RCC 7860 (cell line): ENCODE data around the gene LCE6A.
A peak's percentile ranks its signal among the peaks of the same experiment; 100 is the strongest.

Experiments used
- DNase-seq: peaks from one replicate; pipeline ENCODE4 v3.0.0-alpha.2; 2015; ENCODE audit warnings: low spot score
- FAIRE-seq: peaks from 2 replicates; lab custom pipeline; 2012; peaks lifted over from hg19 to GRCh38; lab: Jason Lieb, UNC

The LCE6A gene

GRCh38 chr1:152842556-152842955 lies at the start of gene LCE6A:
LCE6A (plus strand) TSS chr1:152842856; CDS start chr1:152843521, 665 bp downstream.
- no peak for DNase-seq
- FAIRE-seq: no peak

GRCh38 chr1:152795686-152796085 lies 47.0 kb upstream of the LCE6A start:
- DNase-seq (no peak), FAIRE-seq (no peak)

GRCh38 chr1:152796421-152796820 lies 46.2 kb upstream of the LCE6A start, which contains the start of gene LCE1D:
LCE1D (plus strand) TSS chr1:152796721; CDS start chr1:152797795, 1,074 bp downstream.
- no peak for DNase-seq
- no peak for FAIRE-seq

GRCh38 chr1:152801333-152801732 lies 41.3 kb upstream of the LCE6A start:
- DNase-seq (no peak), FAIRE-seq (no peak)

- no peak for FAIRE-seq
These were observed 36.1 kb upstream of the LCE6A start, which contains the start of gene LCE1C for GRCh38 chr1:152806576-152806975. LCE1C (minus strand) TSS chr1:152806651; CDS start chr1:152805478, 1,173 bp downstream.

GRCh38 chr1:152811050-152811449 lies 31.6 kb upstream of the LCE6A start:
- FAIRE-seq (no peak), DNase-seq (no peak)

More at GRCh38 chr1:152806576-152806975, 36.1 kb upstream of the LCE6A start, which contains the start of gene LCE1C:
- no peak for DNase-seq

- FAIRE-seq (no peak), DNase-seq (no peak)
These were observed 31.0 kb upstream of the LCE6A start, which contains the start of gene LCE1B for GRCh38 chr1:152811671-152812070. LCE1B (plus strand) TSS chr1:152811971; CDS start chr1:152812447, 476 bp downstream.

- no peak for FAIRE-seq
- DNase-seq: no peak
These were observed 25.3 kb upstream of the LCE6A start for GRCh38 chr1:152817309-152817708.

- DNase-seq (no peak), FAIRE-seq (no peak)
These were observed 19.4 kb upstream of the LCE6A start for GRCh38 chr1:152823294-152823693.

- FAIRE-seq: no peak
- no peak for DNase-seq
These were observed 17.7 kb upstream of the LCE6A start for GRCh38 chr1:152824964-152825363.

GRCh38 chr1:152827173-152827572 lies 15.5 kb upstream of the LCE6A start, which contains the start of gene LCE1A:
LCE1A (plus strand) TSS chr1:152827473; CDS start chr1:152827473, 0 bp downstream.
- DNase-seq: no peak
- FAIRE-seq: no peak

- no peak for DNase-seq
These were observed 5.8 kb upstream of the LCE6A start for GRCh38 chr1:152836870-152837269.

GRCh38 chr1:152855661-152856060 lies 13.0 kb downstream of the LCE6A start:
- no peak for FAIRE-seq
- DNase-seq: no peak

More at GRCh38 chr1:152836870-152837269, 5.8 kb upstream of the LCE6A start:
- FAIRE-seq: no peak

- no peak for DNase-seq
- no peak for FAIRE-seq
These were observed 15.4 kb downstream of the LCE6A start for GRCh38 chr1:152858062-152858461.

GRCh38 chr1:152859696-152860095 lies 17.0 kb downstream of the LCE6A start, which contains the start of gene LCE7A:
LCE7A (plus strand) TSS chr1:152859996; CDS start chr1:152860698, 702 bp downstream.
- FAIRE-seq (no peak), DNase-seq (no peak)

- no peak for FAIRE-seq
These were observed 17.5 kb downstream of the LCE6A start for GRCh38 chr1:152860129-152860528.

GRCh38 chr1:152861374-152861773 lies 18.7 kb downstream of the LCE6A start:
- FAIRE-seq (no peak), DNase-seq (no peak)

More at GRCh38 chr1:152860129-152860528, 17.5 kb downstream of the LCE6A start:
- no peak for DNase-seq

- no peak for DNase-seq
- FAIRE-seq: no peak
These were observed 21.8 kb downstream of the LCE6A start for GRCh38 chr1:152864443-152864842.

- no peak for FAIRE-seq
- no peak for DNase-seq
These were observed 23.7 kb downstream of the LCE6A start for GRCh38 chr1:152866321-152866720.

- FAIRE-seq: peak; percentile 30
- peak; percentile 46 for DNase-seq
These were observed 27.3 kb downstream of the LCE6A start for GRCh38 chr1:152869808-152870419.

GRCh38 chr1:152870831-152871730 lies 28.4 kb downstream of the LCE6A start:
- FAIRE-seq (no peak), DNase-seq (no peak)
